NCI-H2081 treated with DMSO at 0.1 percent for 48 hours (cell line): Measurements from ENCODE around the gene MLYCD.

Experiments used
- DNase-seq: peaks from one replicate; lab custom pipeline; 2025; lab: John Stamatoyannopoulos, UW

MLYCD gene

DNA sequence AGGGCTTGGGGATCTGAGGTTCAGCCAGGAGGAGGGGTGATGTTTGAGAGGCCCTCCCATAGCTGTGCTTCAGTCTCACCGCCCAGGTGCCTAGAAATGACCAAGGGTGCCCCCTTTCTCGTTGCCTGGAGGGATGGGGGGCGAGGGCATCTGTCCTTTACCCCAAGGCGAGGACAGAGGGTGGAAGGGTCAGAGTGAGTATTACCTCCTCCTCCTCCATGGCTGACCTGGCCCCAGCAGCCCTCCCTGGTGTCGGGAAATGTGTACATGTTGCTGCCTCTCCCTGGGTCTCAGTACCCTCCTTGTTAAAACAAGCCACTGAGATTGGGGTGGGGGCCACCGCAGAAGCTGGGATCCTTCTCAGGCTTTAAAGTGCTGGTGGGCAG, 71.5 kb downstream of the MLYCD start:
- no peak for DNase-seq

DNA sequence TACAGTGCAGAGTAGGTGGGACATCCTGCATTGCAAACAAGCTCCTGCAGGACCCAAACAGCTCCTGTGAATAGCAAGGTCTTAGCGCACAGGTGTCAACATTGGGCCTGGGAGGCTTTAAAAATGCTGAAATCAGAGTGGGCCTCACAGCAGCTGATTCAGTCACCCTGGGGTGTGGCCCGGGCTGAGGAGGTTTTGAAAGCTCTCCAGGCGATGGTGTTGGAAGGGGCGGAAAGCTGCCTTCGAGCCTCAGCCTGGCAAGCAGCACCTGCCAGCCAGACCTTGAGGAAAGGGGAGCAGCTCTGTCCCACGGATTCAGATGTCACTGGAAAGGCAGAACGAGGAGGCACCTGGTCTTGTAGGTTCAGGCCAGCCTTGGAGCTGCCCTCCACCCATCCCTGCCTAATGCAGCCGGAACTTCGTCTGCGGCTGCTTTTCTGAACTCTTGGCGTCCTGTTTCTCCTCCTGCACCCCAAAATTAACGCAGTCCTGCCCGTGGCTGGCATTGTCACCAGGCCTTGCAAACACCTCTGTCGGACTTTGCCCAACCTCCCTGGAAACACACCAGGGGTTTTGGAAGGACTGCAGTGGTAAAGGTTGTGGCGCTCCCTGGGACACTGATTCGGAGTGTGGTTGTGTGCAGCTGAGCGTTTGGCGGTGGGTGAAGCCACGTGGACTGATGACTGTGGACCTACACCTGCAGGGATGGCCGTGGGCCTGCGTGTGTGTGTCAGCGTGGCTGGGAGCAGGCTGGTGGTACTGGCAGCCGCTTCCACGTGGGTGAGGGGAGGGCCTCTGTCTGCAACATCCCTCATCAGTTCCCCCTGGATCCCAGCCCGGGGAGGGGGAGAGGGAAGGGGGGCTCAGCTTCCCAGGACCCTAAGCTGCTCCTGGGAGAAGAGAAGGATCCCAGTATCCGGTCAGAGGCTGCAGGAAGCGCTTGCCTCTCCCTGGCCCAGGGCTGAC, 72.5 kb downstream of the MLYCD start:
- DNase-seq, result no peak

DNA sequence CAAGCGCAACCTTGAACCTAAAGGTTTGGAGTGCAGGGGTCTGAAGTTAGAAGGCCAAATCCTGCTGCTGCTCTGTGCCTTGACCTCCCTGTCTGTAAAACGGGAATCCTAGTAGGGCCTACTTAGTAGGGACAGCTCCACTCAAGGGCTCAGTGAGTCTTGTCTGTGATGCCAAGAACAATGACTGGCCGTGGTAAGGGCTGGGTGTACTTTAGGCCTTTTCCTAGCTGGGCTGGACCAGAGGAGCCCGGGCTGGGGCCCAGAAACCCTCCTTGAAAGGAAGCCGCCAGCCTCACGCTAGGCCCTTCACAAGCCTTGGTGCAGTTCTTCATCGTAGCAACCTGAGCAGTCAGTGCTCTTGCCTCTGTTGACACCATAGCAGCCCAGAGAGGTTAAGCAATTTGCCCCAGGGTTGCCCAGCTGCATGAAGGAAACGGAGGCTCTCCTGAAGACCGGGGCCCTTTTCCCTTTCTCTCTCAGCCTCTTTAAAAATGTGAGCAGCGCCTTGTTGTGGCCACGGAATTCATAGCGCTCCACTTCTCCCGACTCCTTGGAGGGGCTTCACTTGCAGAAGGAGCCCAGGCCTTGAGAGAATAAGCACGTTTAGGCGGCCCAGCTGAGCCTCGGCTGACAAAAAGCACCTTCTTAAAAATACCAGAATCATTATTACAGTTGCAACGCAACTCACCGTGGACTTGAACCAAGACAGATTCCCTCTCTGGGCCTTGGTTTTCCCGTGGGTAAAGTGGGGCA, 73.5 kb downstream of the MLYCD start:
- DNase-seq, result no peak

DNA sequence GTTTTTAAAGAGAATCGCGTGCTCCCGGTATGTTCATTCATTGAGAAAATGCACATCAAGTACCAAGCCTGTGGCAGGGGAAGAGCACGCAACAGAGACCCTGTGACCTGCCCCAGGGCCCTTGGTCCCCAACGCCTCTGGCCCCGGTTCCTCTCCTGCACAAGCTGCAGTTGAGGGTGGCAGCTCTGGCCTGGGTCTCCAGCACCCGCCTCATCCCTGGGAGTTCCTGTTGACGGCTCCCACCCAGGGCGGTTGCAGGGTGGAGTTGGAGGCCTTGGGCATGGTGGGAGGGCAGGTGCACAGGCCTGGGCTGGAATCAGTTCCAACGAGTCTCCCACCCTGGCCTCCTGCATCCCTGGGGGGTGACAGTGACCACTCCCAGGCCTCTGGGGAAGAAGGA, 74.2 kb downstream of the MLYCD start:
- no peak for DNase-seq

DNA sequence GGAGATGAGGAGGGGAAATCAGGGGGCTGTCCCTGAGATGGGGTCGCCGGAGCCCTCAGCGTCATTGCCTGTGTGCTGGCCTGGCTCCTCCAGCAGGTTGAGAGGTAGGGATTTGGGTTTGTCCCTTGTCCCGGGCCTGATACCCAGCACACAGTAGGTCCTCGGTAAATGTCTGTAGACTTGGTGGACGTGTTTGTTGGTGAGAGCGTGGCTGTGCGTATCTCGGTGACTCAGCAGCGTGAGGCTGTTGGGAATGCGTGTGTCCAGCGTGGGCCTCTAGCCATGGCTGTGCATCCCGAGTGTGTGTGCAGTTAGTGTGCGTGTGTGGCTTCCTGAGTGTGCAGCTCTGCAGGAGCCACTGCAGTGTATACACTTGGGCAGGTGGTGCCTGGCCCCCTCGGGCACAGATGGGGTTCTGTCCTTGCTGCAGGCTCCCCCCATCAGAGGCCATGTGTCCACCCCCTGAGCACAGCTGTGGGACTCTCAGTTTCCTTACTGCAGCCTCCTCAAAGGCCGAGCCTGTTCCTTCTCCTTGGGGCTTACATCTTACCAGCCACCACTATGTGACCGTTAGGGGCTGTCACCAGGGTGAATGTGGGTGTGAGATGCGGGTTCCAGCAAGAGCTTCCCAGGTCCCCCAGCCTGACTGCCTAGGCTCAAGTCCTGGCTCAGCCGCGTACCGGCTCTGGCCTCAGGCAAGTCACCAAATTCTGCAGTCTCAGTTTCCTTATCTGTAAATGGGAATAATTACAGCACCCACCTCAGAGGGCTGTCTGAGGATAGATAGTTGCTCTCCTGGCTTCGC, 74.9 kb downstream of the MLYCD start:
- no peak for DNase-seq

DNA sequence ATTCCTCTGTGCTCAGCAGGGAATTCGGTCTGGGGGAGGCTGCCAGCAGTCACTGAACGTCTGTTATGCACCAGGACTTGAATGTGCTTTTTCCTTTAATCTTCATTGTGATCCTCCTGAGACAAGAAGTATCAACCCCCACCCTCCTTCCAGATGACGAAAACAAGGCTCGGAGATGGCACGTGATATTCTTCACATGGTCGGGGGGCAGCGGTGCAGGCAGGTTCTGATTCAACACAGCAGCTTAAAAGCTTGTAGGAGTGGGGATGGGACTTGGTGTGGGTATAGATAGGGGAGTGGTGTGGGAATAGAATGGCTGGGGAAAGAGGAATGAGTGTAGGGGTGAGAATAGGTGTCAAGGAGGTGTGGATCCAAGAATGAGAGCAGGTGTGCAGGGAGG, 75.6 kb downstream of the MLYCD start:
- DNase-seq, result no peak

DNA sequence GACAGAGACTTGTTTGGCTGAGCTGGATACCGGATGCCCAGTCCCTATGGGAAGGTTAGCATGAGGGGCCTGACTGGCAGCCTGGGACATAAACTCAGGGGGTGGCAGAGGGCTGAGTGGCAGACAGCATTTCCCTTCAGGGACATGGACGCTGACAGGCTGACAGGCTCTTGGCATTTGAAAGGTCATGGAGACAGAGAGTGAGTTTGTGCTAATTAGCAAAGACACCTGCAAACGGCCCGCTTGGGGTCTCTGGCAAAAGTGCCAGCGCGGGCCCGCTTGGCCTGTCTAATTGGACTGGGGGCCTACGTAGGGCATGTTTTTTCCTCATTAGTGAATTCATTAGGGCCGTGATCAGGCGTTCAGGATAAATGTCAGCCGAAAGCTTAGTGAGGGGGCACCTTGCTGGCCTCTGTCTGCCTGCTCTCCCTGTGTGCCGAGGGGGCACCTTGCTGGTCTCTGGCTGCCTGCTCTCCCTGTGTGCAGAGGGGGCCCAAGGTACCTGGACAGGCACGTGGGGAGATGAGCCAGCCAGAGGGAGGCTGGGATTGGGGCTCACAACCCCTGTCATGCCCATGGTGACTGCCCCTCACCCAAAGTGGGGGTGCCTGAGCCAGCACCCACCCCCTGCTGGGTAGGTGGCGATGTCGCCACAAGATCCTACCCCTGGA, 76.8 kb downstream of the MLYCD start:
- DNase-seq, result no peak
